Left forelimb (tissue), 1 donor: ENCODE results near the gene IQSEC1.
A peak's percentile ranks its signal among the peaks of the same experiment; 100 is the strongest.

Experiments
- DNase-seq: peaks from one replicate; pipeline ENCODE4 v3.0.0-alpha.2; 2018; ENCODE audit warnings: low spot score

The IQSEC1 gene

GRCh38 chr3:12999147-13000140 lies 73.8 kb downstream of the IQSEC1 start:
- DNase-seq = no peak

GRCh38 chr3:12998648-12999047 lies 74.6 kb downstream of the IQSEC1 start:
- DNase-seq = no peak

GRCh38 chr3:12997387-12997786 lies 75.8 kb downstream of the IQSEC1 start:
- DNase-seq = no peak

- no peak for DNase-seq
Observed at GRCh38 chr3:12996181-12996506, 77.1 kb downstream of the IQSEC1 start.

GRCh38 chr3:12995389-12996180 lies 77.6 kb downstream of the IQSEC1 start:
- no peak for DNase-seq

GRCh38 chr3:12994607-12995388 lies 78.4 kb downstream of the IQSEC1 start:
- DNase-seq = peak; percentile 90

GRCh38 chr3:12994357-12994606 lies 78.9 kb downstream of the IQSEC1 start:
- no peak for DNase-seq

- DNase-seq = no peak
Observed at GRCh38 chr3:12993517-12994356, 79.5 kb downstream of the IQSEC1 start.

GRCh38 chr3:12992629-12993516 lies 80.4 kb downstream of the IQSEC1 start:
- DNase-seq = no peak

- no peak for DNase-seq
Observed at GRCh38 chr3:12991861-12992281, 81.4 kb downstream of the IQSEC1 start.

- DNase-seq = no peak
Observed at GRCh38 chr3:12991481-12991837, 81.8 kb downstream of the IQSEC1 start.

- DNase-seq = no peak
Observed at GRCh38 chr3:12990781-12991480, 82.3 kb downstream of the IQSEC1 start.

- DNase-seq = no peak
Observed at GRCh38 chr3:12990306-12990705, 82.9 kb downstream of the IQSEC1 start.

GRCh38 chr3:12988728-12989454 lies 84.3 kb downstream of the IQSEC1 start:
- DNase-seq = no peak

- DNase-seq = no peak
Observed at GRCh38 chr3:12987602-12988001, 85.6 kb downstream of the IQSEC1 start.

GRCh38 chr3:12986986-12987385 lies 86.2 kb downstream of the IQSEC1 start:
- no peak for DNase-seq

- no peak for DNase-seq
Observed at GRCh38 chr3:12986521-12986920, 86.7 kb downstream of the IQSEC1 start.

GRCh38 chr3:12986031-12986430 lies 87.2 kb downstream of the IQSEC1 start:
- no peak for DNase-seq

- no peak for DNase-seq
Observed at GRCh38 chr3:12985148-12985547, 88.1 kb downstream of the IQSEC1 start.
